Activated CD8-positive, alpha-beta memory T cell treated with anti-CD3 and anti-CD28 coated beads for 24 hours (primary cell): Measurements from ENCODE around the gene TDRD9.

Experiments
- DNase-seq: peaks from one replicate; pipeline ENCODE4 v3.0.0-alpha.2; 2020

The TDRD9 gene

DNA sequence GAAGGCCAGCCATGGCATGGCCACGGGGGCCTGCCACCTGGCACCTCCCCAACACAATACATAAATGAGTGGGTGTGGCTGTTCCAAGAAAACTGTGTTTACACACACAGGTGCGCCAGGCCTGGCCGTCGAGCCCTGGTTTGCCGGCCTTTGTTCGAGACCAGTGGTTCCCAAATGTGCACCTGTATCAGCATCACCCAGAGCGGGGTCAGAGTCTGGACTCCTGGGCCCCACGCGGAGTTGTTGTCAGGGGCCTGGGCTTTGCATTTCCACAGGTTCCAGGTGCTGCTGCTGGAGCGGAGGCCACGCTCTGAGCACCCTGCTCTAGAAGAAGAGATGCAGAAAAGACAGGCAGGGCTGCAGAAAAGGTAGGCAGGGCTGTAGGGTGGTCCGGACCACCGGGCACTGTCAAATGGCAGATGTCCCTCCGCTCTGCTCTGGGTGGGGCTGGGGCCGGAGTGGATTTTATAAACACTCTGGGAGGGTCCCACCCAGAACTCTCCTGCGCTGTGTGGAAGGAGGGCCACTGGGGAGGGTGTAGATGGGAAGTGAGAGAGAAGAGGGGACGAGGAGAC is 153.1 kb downstream of the TDRD9 start:
- DNase-seq, result no peak

DNA sequence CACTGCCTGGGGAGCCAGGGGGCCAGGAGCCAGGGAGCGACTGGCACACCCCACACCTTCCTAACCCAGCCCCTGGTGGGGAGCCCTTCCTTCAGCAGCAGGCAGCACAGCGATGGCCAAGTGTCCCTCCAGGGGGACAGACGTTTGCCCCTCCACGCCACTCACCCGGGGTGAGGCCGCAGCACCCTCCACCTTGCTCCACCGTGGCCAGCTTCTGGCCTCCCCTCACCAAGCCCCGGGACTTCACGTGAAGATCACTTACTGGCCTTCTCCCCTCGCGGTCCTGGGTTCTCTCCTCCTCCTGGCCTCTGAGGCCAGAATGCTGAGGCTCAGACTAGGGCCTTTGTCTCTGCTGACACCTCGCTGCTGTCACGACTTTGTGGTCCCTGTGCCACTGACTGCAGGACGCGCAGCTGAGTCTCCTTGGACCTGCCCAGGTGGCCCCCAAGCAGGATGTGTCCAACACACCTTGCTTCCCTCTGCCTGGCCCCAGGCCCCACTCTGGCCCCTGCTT is 153.8 kb downstream of the TDRD9 start:
- DNase-seq, result no peak

GRCh38 chr14:104082807-104083206 is 154.6 kb downstream of the TDRD9 start:
- no peak for DNase-seq

DNA sequence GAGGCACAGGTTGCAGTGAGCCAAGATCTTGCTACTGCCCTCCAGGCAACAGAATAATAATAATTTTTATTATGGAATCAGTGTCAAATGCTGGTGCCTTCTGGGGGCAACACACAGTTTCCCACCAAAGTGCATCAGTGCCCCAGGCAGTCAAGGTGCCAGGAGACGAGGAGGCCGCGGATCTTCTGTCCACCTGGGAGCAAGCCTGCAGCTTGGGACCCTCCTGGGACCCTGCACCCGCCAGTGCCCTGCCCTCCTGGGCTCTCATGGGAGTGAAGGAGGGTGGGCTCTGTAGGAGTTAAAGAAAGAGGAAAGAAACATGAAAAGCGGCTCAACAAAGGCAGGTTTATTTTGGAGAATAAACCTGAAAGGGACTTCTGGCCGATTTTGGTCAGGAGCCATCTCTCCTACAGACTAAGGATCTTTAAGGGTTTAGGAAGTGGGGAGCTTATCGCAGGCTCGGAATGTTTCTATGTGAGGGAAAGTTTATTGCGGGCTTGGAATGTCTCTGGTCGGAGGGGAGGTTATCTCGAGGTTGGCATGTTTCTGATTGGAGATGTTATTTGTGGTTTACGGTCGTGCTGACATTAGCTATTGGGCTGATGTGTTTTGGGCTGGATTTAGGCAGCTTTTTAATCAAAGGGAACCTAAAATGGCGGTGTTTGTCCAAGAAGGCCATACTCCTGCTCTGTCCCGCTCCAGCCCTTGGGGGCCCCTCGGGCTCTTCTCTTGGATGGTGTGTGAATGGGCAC is 156.2 kb downstream of the TDRD9 start:
- no peak for DNase-seq

DNA sequence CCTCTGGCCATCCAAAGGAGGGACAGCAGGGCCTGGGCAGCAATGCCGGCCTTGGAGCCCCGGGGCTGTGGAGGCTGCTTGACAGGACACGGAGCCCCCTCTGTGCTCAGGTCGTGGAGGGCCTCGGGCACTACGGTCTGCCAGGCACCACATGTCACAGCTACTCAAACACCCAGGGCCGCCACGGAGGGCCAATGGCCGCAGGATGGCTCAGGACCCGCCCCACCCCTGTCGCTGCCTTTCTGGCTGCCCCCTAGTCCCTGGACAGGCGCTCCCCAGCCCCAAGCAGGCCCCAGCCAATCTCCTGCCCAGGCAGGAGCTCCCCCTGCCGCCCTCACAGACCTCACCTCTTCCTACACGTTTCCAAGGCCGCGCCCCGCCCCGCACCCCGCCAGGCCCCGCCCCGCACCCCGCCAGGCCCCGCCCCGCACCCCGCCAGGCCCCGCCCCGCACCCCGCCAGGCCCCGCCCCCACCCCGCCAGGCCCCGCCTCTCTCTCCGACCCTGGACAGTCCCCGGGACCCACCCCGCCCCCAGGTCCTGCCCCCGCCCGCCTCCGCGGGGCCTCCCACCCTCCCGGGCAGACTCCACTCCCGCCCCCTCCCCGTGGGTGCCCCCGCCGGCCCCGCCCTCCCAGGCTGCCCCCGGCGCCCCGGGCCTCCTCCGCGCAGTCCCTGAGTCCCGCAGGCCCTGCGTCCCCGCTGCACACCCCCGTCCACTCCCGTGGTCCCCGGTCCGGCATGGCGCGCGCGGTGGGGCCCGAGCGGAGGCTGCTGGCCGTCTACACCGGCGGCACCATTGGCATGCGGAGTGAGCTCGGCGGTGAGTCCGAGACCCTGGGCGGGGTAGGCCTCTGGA is 157.0 kb downstream of the TDRD9 start, which contains the start of gene ASPG:
ASPG (plus strand) TSS at position 669 of the 857 bp plus-strand sequence; CDS start at position 740, 71 bp downstream.
- DNase-seq, result no peak

GRCh38 chr14:104085889-104086201 is 157.6 kb downstream of the TDRD9 start:
- DNase-seq, result no peak

GRCh38 chr14:104086210-104086660 is 158.0 kb downstream of the TDRD9 start:
- DNase-seq, result no peak

- DNase-seq, result no peak
Observed at GRCh38 chr14:104086661-104087461, 158.6 kb downstream of the TDRD9 start.

GRCh38 chr14:104087505-104087904 is 159.2 kb downstream of the TDRD9 start:
- DNase-seq, result no peak

GRCh38 chr14:104087981-104088850 is 160.0 kb downstream of the TDRD9 start:
- no peak for DNase-seq

GRCh38 chr14:104090071-104090748 is 162.0 kb downstream of the TDRD9 start:
- DNase-seq, result no peak

- no peak for DNase-seq
Observed at GRCh38 chr14:104091061-104091926, 163.0 kb downstream of the TDRD9 start.

GRCh38 chr14:104091927-104092771 is 163.9 kb downstream of the TDRD9 start:
- DNase-seq, result no peak

DNA sequence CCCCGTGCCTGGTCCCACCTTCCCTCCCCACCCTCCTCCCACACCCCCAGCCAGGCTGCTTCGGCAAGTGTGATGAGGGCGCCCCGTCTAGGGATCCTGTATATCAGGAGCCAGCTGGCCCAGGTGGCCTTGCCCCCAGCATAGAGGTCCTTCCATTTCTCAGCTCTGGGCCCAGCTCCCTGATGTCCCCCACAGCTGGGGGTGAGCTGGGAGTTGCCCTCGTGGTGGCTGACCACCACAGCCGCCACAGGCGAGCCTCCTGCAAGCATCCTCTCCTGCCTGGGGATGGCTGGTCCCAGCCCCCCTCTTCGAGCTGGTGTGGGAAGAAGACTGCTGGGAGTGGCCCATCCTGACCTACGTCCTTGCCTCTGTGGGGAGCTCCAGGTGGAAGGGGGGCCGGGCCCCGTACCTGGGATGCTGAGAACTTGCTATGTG is 164.7 kb downstream of the TDRD9 start:
- DNase-seq, result no peak

DNA sequence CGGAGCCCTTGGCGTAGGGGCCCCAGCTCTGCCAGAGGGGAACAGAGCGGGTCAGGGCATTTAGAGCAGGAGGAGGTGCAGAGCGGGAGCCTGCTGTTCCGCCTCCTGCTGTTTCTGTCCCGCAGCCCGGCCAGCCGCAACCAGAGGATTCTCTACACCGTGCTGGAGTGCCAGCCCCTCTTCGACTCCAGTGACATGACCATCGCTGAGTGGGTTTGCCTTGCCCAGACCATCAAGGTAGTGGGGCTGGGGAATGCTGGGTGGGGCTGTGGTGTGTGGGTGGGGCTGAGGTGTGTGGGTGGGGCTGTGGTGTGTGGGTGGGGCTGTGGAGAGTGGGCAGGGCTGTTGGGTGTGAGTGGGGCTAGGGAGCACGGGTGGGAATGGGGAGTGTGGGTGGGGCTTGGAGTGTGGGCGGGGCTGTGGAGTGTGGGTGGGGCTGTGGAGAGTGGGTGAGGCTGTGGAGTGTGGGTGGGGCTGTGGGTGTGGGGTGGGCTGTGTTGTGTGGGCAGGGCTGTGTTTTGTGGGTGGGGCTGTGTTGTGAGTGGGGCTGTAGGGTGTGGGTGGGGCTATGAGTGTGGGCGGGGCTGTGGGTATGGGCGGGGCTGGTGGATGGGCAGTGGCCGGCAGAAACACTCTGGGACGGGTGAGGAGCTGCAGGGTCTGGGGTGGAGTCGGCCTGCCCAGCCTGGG is 165.3 kb downstream of the TDRD9 start:
- no peak for DNase-seq

GRCh38 chr14:104094056-104094708 is 165.9 kb downstream of the TDRD9 start:
- no peak for DNase-seq

DNA sequence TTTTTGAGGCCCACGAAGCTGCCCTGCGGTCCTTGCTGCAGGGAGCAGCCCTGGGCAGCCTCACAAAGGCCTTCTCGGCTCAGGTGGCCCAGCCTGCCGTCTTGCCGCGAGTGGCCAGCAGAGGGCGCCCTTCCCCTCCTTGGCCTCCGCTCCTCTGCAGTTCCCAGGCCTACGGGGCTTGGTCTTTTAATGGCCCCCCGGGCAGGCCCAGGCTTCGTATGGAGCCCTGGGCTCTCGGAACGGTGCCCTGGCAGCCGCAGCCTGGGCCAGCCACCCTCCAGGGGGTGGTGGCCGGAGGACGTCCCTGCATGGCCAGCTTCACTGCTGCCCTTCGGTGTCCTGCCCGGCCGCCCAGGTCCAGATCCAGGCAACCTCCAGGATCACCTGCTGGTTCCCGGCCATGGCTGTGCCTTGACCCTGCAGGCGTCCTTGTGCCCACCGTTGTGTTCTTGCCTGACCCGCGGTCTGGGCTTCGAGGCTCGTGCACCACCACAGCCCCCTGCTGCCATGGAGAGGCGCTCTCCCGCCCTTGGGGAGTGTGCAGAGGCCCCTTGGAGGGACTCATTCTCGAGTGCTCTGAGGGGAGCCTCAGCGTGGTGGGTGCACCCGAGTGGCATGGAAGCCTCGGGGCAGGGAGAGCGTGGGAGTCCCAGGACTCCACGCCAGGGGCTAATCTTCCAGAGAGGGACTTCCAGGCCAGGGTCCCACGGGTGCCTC is 166.6 kb downstream of the TDRD9 start:
- peak; percentile 91 for DNase-seq
